HL-60/S4 treated with phorbol 12-myristate 13-acetate at 8.2 ng/mL for 4 days and 3 days (cell line): ENCODE data around the gene CLIC6.

Source experiments
- in situ Hi-C: fragments of 300-500 bp; cut with MboI; formaldehyde crosslinking; loops from 2 replicates; pipeline ENCODE4 v1.15.0; 2022; ENCODE audit warnings: low sequenced_read_pairs

Gene CLIC6

DNA sequence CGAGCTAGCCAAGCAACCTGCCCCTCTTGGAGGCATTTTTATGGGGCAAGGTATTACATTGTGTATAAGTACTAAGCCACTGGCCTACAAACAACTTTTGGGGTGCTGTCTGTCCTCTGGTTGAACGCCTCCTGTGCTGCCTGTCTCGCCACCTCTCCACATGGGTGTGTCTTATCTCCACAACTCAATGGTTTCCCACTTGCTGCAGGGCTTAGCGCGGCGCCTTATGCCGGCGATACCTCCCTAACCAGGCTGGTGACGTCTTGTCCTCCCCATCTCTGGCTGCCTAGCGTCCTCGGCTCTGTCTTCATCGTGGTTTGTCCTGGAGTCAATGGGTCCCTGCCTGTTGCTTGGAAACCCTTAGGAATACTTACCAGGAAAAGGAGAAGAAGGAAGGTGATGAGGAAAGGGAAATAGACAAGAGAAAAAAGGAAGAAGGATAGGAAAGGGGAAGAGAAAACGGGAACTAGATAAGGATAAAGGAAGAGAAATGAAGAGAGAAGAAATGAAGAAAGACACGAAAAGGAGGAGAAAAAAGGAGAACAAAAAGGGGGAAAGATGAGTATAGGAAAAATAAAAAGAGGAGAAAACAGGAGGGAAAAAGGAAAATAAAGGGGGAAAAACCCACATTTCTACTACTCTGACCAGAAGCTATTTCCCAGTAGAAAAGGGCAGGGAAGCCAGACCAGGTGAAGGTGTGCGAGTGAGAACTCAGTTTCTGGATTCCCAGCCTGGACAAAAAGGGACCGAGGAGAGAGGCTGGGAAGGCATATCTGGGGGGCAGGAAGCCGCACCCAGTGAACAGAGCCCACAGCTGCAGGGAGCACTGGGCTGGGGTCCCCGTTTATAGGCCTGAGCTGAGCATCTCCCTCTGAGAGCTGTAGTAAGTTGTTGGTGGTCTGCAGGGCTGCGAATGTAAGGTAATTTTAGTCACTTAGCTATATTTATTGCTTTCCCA is 86.2 kb downstream of the CLIC6 start:
- in situ Hi-C loops = no loop called here

DNA sequence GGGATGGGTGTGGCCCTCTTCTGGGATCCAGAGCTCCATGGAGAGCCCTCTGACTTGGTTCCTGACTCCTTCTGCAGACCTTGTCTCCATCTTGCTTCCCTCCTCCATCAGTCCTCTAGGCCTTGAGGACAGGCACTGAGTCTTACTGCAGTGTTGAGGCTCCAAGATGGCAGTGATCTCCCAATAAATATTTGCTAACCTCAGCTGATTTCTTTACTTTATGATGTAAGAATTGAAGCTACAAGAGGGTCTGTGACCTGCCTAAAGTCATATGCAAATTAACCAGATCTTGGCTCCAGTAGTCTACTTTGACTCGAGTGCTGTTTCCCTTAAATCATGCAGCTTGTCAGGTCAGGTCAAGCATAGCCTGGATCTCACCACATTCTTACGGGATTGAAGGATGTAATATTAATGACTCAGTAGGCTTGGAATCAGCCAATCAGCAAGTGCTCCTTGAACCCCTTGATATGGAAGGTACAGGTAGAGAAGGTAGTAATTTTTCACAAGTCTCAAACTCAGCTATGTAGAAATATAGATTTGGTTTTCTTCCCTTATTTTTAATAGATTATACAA is 93.0 kb downstream of the CLIC6 start:
- in situ Hi-C loops = no loop called here

DNA sequence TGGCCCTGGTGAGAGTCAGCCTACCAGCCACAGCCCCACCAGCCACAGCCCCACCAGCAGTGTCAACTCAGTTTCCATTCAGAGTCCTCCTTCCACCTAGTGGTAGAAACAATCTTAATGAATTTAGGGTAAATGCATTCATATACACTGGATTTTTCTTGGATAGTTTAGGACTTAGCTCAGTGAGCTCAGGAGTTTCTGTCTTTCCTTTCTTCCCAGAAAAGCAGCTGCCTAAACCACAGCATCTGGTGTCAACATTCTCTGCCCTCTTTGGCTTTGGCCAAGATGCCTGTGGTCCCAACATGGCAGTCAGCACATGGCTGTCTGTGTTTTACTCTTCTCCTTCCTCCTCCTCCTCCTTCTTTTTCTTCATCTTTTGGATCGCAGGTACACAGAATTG is 94.0 kb downstream of the CLIC6 start:
- in situ Hi-C loops = no loop called here

DNA sequence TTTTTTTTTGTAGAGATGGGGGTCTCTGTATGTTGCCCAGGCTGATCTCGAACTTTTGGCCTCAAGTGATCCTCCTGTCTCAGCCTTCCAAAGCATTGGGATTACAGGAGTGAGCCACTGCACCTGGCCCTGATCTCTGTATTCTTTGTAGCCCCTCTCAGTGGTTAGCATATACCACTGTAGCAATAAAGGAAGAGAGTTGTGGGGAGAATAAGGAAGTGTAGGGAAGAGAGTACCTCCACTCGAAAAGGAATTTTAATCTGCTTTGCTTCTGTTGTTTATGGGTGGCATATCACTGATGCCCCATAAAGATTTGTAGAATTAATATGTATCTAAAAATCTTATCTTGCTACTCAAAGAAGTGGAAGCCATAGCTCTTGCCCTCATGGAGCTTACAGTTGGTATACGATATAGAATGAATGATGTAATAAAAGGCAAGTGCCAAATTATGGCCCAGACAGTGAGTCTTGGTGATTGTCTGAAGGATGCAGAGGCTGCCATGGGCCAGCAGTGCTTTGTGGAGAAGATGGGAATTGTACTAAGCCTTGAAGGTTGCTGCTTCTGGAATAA is 96.0 kb downstream of the CLIC6 start:
- in situ Hi-C loops = no loop called here

DNA sequence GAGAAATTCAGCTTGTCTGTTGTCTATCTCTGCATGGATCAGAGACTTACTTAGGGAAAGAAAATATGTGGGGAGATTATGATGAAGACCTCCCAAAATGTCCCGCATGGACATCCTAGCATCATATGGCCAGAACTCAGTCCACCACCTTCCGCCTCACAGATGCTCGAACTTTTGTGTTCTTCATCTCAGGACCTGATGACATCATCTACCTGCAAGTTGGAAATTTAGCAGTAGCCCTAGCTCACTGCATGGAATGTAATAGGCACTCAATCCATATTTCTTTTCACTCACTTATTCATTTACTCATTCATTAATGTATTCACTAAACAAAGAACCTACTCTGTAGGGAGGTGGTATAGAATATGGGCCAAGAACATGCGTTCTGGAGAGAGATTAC is 96.8 kb downstream of the CLIC6 start:
- in situ Hi-C loops = no loop called here

DNA sequence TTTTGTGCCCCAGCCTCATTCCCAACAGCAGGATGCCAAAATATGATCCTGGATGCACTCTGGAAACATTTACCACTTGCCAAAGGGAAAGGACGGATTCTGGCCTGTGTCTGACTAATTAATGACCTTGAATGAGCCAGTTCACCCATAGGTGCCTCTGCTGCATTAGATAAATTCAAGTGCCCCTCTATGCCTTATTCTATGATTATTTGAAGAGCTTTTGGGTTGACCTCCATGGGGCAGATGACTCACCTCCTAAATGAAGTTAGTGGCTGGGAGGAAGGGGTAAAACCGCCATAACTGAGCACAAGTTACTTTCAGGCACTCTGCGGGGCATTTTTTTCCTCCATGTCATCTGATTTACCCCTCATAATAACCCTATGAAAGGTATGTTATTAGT is 98.1 kb downstream of the CLIC6 start:
- in situ Hi-C loops = no loop called here
